Measurements from ENCODE around the gene CPLANE1. TPM values are rescaled to one million over a fixed set of nuclear protein-coding genes. Genes with fewer than 3 reads are reported as not detected.

CPLANE1 gene
- total RNA-seq, result 13.5 and 20.3 TPM in 2 replicates

GRCh38 chr5:37248970-37249814 is at the start of gene CPLANE1:
TSS of gene CPLANE1 (minus strand) at chr5:37249376. CDS start at chr5:37247698, 1,678 bp downstream.

Other genes starting within 250 kb of the CPLANE1 start
- 10.3 and 12.3 TPM in 2 replicates for gene NUP155, start 121.7 kb upstream of the CPLANE1 start, total RNA-seq
- 16.7 and 19.4 TPM in 2 replicates for gene WDR70, start 129.9 kb upstream of the CPLANE1 start, total RNA-seq

Data from cardiac ventricle fibroblast (primary cell).